ENCODE measurements around the gene SCN4A.

- TF ChIP-seq CTCF (IDR thresholded peaks at IDR 0.05) (no peak), POLR2A (IDR thresholded peaks at IDR 0.05) (no peak), EP300 (IDR thresholded peaks at IDR 0.05) (no peak), POLR2AphosphoS5 (IDR thresholded peaks at IDR 0.05) (peak in 1 of 2 donors; percentile 68)
Measured at GRCh38 chr17:64005734-64006167, 33.0 kb upstream of the SCN4A start.

All from upper lobe of left lung (tissue), 4 donors.